WTC11 (cell line): ENCODE results near the gene EHBP1L1. TPM values are rescaled to one million over a fixed set of nuclear protein-coding genes. Genes with fewer than 3 reads are reported as not detected.

ENCODE experiments used
- ATAC-seq: fragments of 200-7000 bp; cut with Tn5 transposase; 2 replicates; pipeline ENCODE4 v1.10.0; 2021; ENCODE audit warnings: mild to moderate bottlenecking, moderate library complexity
- CTCF ChIA-PET: fragments of 300-600 bp; sonication (Branson Sonifier 250); formaldehyde crosslinking; loops from one replicate; lab custom pipeline; 2021; ENCODE audit warnings: antibody characterized with exemption; lab: Charles Lee
- POLR2A ChIA-PET: fragments of 350-600 bp; sonication (Branson Sonifier 250); formaldehyde crosslinking; loops from one replicate; lab custom pipeline; 2021; ENCODE audit warnings: antibody characterized with exemption; lab: Charles Lee
- DNase-seq: peaks from one replicate; pipeline ENCODE4 v3.0.0; 2021; ENCODE audit warnings: low spot score
- H3K27ac Mint-ChIP-seq: 2 replicates; pipeline ENCODE4 v1.8.0; 2021; ENCODE audit warnings: mixed read lengths
- H3K27me3 Mint-ChIP-seq: 2 replicates; pipeline ENCODE4 v1.8.0; 2021; ENCODE audit warnings: low read depth, mild to moderate bottlenecking, moderate library complexity, mixed read lengths
- H3K36me3 Mint-ChIP-seq: 2 replicates; pipeline ENCODE4 v1.8.0; 2021; ENCODE audit warnings: mixed read lengths
- H3K4me1 Mint-ChIP-seq: 2 replicates; pipeline ENCODE4 v1.8.0; 2022; ENCODE audit warnings: mixed read lengths
- H3K4me3 Mint-ChIP-seq: 2 replicates; pipeline ENCODE4 v1.8.0; 2021; ENCODE audit warnings: mild to moderate bottlenecking, moderate library complexity, mixed read lengths
- H3K9me3 Mint-ChIP-seq: 2 replicates; pipeline ENCODE4 v1.8.0; 2021; ENCODE audit warnings: mixed read lengths
- CREM ChIP-seq: sonication (generic); formaldehyde crosslinking; IDR thresholded peaks from 2 replicates; pipeline ENCODE4 v1.8.1; 2022; ENCODE audit warnings: mild to moderate bottlenecking, missing genetic modification reagents, moderate library complexity
- GRHL2 ChIP-seq: fragments of 250-450 bp; sonication (Bioruptor Pico); IDR thresholded peaks from 2 replicates; pipeline ENCODE4 v1.8.0; 2022; ENCODE audit warnings: mild to moderate bottlenecking, moderate library complexity; ENCODE audit not compliant: insufficient replicate concordance, severe bottlenecking
- IRF2 ChIP-seq: sonication (generic); formaldehyde crosslinking; IDR thresholded peaks from 2 replicates; pipeline ENCODE4 v1.8.0; 2022; ENCODE audit warnings: low read depth, missing genetic modification reagents, borderline replicate concordance
- KAT7 ChIP-seq: sonication (generic); formaldehyde crosslinking; IDR thresholded peaks from 2 replicates; pipeline ENCODE4 v1.8.1; 2023; ENCODE audit warnings: missing genetic modification reagents, mild to moderate bottlenecking, borderline replicate concordance
- NFATC4 ChIP-seq: fragments of 250-450 bp; sonication (Bioruptor Pico); IDR thresholded peaks from 2 replicates; pipeline ENCODE4 v1.9.0; 2021; ENCODE audit warnings: mild to moderate bottlenecking
- NFYB ChIP-seq: sonication (generic); formaldehyde crosslinking; conservative IDR thresholded peaks from 2 replicates; pipeline ENCODE4 v1.8.0; 2022; ENCODE audit warnings: low read depth, missing genetic modification reagents
- TCF7 ChIP-seq: sonication (generic); formaldehyde crosslinking; IDR thresholded peaks from 2 replicates; pipeline ENCODE4 v1.8.0; 2022; ENCODE audit warnings: mild to moderate bottlenecking, low read depth, missing genetic modification reagents, moderate library complexity
- total RNA-seq: library from RNA; stranded (reverse); gene quantifications from 3 replicates; pipeline ENCODE4 v1.2.3, GENCODE V29; 2021
- TF ChIP-seq, protein P1 (sequence below): fragments of 250-450 bp; sonication (Bioruptor Pico); IDR thresholded peaks from 2 replicates; pipeline ENCODE4 v1.9.0; 2021; ENCODE audit warnings: mild to moderate bottlenecking
- TF ChIP-seq, protein P2 (sequence below): sonication (generic); formaldehyde crosslinking; IDR thresholded peaks from 2 replicates; pipeline ENCODE4 v1.8.1; 2023; ENCODE audit warnings: mild to moderate bottlenecking, missing genetic modification reagents, borderline replicate concordance
- TF ChIP-seq, protein P3 (sequence below): sonication (generic); formaldehyde crosslinking; IDR thresholded peaks from 2 replicates; pipeline ENCODE4 v1.8.0; 2022; ENCODE audit warnings: mild to moderate bottlenecking, missing genetic modification reagents
- TF ChIP-seq, protein P4 (sequence below): sonication (generic); formaldehyde crosslinking; IDR thresholded peaks from 2 replicates; pipeline ENCODE4 v1.8.1; 2023; ENCODE audit warnings: mild to moderate bottlenecking, missing genetic modification reagents
- TF ChIP-seq, protein P5 (sequence below): sonication (generic); formaldehyde crosslinking; IDR thresholded peaks from 2 replicates; pipeline ENCODE4 v1.8.0; 2023; ENCODE audit warnings: mild to moderate bottlenecking, missing genetic modification reagents
- TF ChIP-seq, protein P6 (sequence below): sonication (generic); formaldehyde crosslinking; IDR thresholded peaks from 2 replicates; pipeline ENCODE4 v1.8.1; 2022; ENCODE audit warnings: mild to moderate bottlenecking, missing genetic modification reagents, moderate library complexity, borderline replicate concordance

The EHBP1L1 gene
- total RNA-seq, 1 experiment from 2014 or later: 11.8 TPM

DNA sequence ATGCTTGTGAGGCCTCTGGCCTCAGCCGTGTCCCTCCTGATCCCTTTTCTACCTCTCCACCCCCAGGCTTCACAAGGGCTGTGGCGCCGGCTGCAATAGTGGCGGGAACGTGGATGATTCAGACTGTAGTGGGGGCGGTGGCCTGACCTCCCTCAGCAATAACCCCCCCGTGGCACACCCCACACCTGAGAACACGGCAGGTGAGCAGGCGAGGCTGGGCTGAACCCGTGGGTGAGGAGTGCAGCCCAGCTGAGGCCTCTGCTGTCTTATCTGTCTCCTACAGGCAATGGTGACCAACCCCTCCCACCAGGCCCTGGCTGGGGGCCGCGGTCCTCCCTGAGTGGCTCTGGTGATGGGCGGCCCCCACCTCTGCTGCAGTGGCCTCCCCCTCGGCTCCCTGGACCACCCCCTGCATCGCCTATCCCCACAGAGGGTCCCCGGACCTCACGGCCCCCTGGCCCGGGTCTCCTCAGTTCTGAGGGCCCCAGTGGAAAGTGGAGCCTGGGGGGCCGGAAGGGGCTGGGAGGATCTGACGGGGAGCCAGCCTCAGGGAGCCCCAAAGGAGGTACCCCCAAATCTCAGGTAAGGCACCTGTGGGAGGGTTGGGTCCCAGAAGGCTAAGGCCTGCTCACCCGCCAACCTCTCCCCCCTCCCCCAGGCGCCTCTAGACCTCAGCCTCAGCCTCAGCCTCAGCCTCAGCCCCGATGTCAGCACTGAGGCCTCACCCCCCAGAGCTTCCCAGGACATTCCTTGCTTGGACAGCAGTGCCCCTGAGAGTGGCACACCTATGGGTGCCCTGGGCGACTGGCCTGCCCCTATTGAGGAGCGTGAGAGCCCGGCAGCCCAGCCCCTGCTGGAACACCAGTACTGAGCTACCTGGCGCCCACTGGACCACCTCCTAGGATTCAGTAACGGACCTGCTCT, 60.5 kb downstream of the EHBP1L1 start:
- Mint-ChIP-seq H3K4me3 (no peak overlapping the region), H3K9me3 (no peaks in the 10 kb centered on the region), H3K36me3 (peaks cover 14% of the 10 kb centered on the region), H3K4me1 (peaks cover 16% of the 10 kb centered on the region), H3K27ac (peak overlapping the region; percentile 94), H3K27me3 (no peaks in the 10 kb centered on the region)
- DNase-seq: no peak
- ChIA-PET CTCF (interaction anchor here (0.6 to 2.2 kb wide), 2 partner anchors 11 to 90 kb away, joined by 3 to 8 read pairs; no protein-coding TSS in a partner anchor), POLR2A (no interaction called here)
- ATAC-seq: no peak
- TF ChIP-seq, protein P1, sequence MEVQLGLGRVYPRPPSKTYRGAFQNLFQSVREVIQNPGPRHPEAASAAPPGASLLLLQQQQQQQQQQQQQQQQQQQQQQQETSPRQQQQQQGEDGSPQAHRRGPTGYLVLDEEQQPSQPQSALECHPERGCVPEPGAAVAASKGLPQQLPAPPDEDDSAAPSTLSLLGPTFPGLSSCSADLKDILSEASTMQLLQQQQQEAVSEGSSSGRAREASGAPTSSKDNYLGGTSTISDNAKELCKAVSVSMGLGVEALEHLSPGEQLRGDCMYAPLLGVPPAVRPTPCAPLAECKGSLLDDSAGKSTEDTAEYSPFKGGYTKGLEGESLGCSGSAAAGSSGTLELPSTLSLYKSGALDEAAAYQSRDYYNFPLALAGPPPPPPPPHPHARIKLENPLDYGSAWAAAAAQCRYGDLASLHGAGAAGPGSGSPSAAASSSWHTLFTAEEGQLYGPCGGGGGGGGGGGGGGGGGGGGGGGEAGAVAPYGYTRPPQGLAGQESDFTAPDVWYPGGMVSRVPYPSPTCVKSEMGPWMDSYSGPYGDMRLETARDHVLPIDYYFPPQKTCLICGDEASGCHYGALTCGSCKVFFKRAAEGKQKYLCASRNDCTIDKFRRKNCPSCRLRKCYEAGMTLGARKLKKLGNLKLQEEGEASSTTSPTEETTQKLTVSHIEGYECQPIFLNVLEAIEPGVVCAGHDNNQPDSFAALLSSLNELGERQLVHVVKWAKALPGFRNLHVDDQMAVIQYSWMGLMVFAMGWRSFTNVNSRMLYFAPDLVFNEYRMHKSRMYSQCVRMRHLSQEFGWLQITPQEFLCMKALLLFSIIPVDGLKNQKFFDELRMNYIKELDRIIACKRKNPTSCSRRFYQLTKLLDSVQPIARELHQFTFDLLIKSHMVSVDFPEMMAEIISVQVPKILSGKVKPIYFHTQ (CRISPR knock-in tag): no peak
- no peak for TF ChIP-seq CREM (CRISPR knock-in tag)
- TF ChIP-seq, protein P2, sequence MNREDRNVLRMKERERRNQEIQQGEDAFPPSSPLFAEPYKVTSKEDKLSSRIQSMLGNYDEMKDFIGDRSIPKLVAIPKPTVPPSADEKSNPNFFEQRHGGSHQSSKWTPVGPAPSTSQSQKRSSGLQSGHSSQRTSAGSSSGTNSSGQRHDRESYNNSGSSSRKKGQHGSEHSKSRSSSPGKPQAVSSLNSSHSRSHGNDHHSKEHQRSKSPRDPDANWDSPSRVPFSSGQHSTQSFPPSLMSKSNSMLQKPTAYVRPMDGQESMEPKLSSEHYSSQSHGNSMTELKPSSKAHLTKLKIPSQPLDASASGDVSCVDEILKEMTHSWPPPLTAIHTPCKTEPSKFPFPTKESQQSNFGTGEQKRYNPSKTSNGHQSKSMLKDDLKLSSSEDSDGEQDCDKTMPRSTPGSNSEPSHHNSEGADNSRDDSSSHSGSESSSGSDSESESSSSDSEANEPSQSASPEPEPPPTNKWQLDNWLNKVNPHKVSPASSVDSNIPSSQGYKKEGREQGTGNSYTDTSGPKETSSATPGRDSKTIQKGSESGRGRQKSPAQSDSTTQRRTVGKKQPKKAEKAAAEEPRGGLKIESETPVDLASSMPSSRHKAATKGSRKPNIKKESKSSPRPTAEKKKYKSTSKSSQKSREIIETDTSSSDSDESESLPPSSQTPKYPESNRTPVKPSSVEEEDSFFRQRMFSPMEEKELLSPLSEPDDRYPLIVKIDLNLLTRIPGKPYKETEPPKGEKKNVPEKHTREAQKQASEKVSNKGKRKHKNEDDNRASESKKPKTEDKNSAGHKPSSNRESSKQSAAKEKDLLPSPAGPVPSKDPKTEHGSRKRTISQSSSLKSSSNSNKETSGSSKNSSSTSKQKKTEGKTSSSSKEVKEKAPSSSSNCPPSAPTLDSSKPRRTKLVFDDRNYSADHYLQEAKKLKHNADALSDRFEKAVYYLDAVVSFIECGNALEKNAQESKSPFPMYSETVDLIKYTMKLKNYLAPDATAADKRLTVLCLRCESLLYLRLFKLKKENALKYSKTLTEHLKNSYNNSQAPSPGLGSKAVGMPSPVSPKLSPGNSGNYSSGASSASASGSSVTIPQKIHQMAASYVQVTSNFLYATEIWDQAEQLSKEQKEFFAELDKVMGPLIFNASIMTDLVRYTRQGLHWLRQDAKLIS: no peak
- no peak for TF ChIP-seq TCF7 (CRISPR knock-in tag)
- no peak for TF ChIP-seq GRHL2 (CRISPR knock-in tag)
- TF ChIP-seq, protein P3, sequence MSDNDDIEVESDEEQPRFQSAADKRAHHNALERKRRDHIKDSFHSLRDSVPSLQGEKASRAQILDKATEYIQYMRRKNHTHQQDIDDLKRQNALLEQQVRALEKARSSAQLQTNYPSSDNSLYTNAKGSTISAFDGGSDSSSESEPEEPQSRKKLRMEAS (CRISPR knock-in tag): no peak
- no peak for TF ChIP-seq IRF2
- TF ChIP-seq NFYB (CRISPR knock-in tag): no peak
- no peak for TF ChIP-seq NFATC4 (CRISPR knock-in tag)
- TF ChIP-seq, protein P4, sequence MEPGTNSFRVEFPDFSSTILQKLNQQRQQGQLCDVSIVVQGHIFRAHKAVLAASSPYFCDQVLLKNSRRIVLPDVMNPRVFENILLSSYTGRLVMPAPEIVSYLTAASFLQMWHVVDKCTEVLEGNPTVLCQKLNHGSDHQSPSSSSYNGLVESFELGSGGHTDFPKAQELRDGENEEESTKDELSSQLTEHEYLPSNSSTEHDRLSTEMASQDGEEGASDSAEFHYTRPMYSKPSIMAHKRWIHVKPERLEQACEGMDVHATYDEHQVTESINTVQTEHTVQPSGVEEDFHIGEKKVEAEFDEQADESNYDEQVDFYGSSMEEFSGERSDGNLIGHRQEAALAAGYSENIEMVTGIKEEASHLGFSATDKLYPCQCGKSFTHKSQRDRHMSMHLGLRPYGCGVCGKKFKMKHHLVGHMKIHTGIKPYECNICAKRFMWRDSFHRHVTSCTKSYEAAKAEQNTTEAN (CRISPR knock-in tag): no peak
- TF ChIP-seq KAT7: no peak
- TF ChIP-seq, protein P5, sequence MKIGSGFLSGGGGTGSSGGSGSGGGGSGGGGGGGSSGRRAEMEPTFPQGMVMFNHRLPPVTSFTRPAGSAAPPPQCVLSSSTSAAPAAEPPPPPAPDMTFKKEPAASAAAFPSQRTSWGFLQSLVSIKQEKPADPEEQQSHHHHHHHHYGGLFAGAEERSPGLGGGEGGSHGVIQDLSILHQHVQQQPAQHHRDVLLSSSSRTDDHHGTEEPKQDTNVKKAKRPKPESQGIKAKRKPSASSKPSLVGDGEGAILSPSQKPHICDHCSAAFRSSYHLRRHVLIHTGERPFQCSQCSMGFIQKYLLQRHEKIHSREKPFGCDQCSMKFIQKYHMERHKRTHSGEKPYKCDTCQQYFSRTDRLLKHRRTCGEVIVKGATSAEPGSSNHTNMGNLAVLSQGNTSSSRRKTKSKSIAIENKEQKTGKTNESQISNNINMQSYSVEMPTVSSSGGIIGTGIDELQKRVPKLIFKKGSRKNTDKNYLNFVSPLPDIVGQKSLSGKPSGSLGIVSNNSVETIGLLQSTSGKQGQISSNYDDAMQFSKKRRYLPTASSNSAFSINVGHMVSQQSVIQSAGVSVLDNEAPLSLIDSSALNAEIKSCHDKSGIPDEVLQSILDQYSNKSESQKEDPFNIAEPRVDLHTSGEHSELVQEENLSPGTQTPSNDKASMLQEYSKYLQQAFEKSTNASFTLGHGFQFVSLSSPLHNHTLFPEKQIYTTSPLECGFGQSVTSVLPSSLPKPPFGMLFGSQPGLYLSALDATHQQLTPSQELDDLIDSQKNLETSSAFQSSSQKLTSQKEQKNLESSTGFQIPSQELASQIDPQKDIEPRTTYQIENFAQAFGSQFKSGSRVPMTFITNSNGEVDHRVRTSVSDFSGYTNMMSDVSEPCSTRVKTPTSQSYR (CRISPR knock-in tag): no peak
- TF ChIP-seq, protein P6, sequence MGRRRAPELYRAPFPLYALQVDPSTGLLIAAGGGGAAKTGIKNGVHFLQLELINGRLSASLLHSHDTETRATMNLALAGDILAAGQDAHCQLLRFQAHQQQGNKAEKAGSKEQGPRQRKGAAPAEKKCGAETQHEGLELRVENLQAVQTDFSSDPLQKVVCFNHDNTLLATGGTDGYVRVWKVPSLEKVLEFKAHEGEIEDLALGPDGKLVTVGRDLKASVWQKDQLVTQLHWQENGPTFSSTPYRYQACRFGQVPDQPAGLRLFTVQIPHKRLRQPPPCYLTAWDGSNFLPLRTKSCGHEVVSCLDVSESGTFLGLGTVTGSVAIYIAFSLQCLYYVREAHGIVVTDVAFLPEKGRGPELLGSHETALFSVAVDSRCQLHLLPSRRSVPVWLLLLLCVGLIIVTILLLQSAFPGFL (CRISPR knock-in tag): no peak
